ENCODE results near the gene OR10H3. TPM values are rescaled to one million over a fixed set of nuclear protein-coding genes. Genes with fewer than 3 reads are reported as not detected.

Gene OR10H3
- total RNA-seq, 1 experiment from 2014 or later, result not detected

GRCh38 chr19:15733895-15734294 is 3.9 kb upstream of the OR10H3 start:
- Mint-ChIP-seq H3K36me3 (ENCODE audit: insufficient read depth, unreplicated experiment) (no peaks in the 10 kb centered on the region), H3K4me1 (ENCODE audit: insufficient read depth, unreplicated experiment) (no peaks in the 10 kb centered on the region), H3K27me3 (ENCODE audit: insufficient read depth, unreplicated experiment) (no peaks in the 10 kb centered on the region), H3K27ac (ENCODE audit: low read depth, unreplicated experiment) (no peak overlapping the region), H3K9me3 (ENCODE audit: unreplicated experiment) (peaks cover 10% of the 10 kb centered on the region), H3K4me3 (ENCODE audit: unreplicated experiment) (no peak overlapping the region)
- POLR2A ChIA-PET, result no interaction called here
- no peak for DNase-seq (ENCODE audit: unreplicated experiment)
- intact Hi-C loops (cut with micrococcal nuclease), result no loop called here
- no TSS peak for BruUV-seq (replicated peaks)
- CTCF ChIA-PET, result interaction anchor here (0.6 kb wide), 1 partner anchor 147 kb away, joined by 3 read pairs; no protein-coding TSS in a partner anchor
- no peak for TF ChIP-seq CTCF (IDR thresholded peaks at IDR 0.05; ENCODE audit: unreplicated experiment)

- ChIA-PET CTCF (no interaction called here), POLR2A (no interaction called here)
- no peak for DNase-seq (ENCODE audit: unreplicated experiment)
- H3K36me3 Mint-ChIP-seq (ENCODE audit: insufficient read depth, unreplicated experiment), result no peaks in the 10 kb centered on the region
- peaks cover 23% of the 10 kb centered on the region for H3K9me3 Mint-ChIP-seq (ENCODE audit: unreplicated experiment)
- intact Hi-C loops (cut with micrococcal nuclease), result no loop called here
- H3K4me3 Mint-ChIP-seq (ENCODE audit: unreplicated experiment), result no peak overlapping the region
- BruUV-seq (replicated peaks), result no TSS peak
- no peaks in the 10 kb centered on the region for H3K4me1 Mint-ChIP-seq (ENCODE audit: insufficient read depth, unreplicated experiment)
- no peak overlapping the region for H3K27ac Mint-ChIP-seq (ENCODE audit: low read depth, unreplicated experiment)
- TF ChIP-seq CTCF (IDR thresholded peaks at IDR 0.05; ENCODE audit: unreplicated experiment), result no peak
- no peaks in the 10 kb centered on the region for H3K27me3 Mint-ChIP-seq (ENCODE audit: insufficient read depth, unreplicated experiment)
These were observed 3.0 kb downstream of the OR10H3 start for GRCh38 chr19:15740785-15741184.

- H3K27me3 Mint-ChIP-seq (ENCODE audit: insufficient read depth, unreplicated experiment), result no peaks in the 10 kb centered on the region
- ChIA-PET POLR2A (no interaction called here), CTCF (no interaction called here)
- no peak overlapping the region for H3K4me3 Mint-ChIP-seq (ENCODE audit: unreplicated experiment)
- TF ChIP-seq CTCF (IDR thresholded peaks at IDR 0.05; ENCODE audit: unreplicated experiment), result no peak
- H3K9me3 Mint-ChIP-seq (ENCODE audit: unreplicated experiment), result peaks cover 4% of the 10 kb centered on the region
- no peaks in the 10 kb centered on the region for H3K36me3 Mint-ChIP-seq (ENCODE audit: insufficient read depth, unreplicated experiment)
- DNase-seq (ENCODE audit: unreplicated experiment), result no peak
- no TSS peak for BruUV-seq (replicated peaks)
- H3K4me1 Mint-ChIP-seq (ENCODE audit: insufficient read depth, unreplicated experiment), result no peaks in the 10 kb centered on the region
- intact Hi-C loops (cut with micrococcal nuclease), result no loop called here
- no peak overlapping the region for H3K27ac Mint-ChIP-seq (ENCODE audit: low read depth, unreplicated experiment)
These were observed 10.5 kb downstream of the OR10H3 start for GRCh38 chr19:15748239-15748638.

- TF ChIP-seq CTCF (IDR thresholded peaks at IDR 0.05; ENCODE audit: unreplicated experiment), result no peak
- BruUV-seq (replicated peaks), result no TSS peak
- ChIA-PET POLR2A (no interaction called here), CTCF (interaction anchor here (0.6 kb wide), 1 partner anchor 136 kb away, joined by 3 read pairs; no protein-coding TSS in a partner anchor)
- intact Hi-C loops (cut with micrococcal nuclease), result no loop called here
- Mint-ChIP-seq H3K27ac (ENCODE audit: low read depth, unreplicated experiment) (no peak overlapping the region), H3K27me3 (ENCODE audit: insufficient read depth, unreplicated experiment) (peaks cover 13% of the 10 kb centered on the region), H3K4me1 (ENCODE audit: insufficient read depth, unreplicated experiment) (no peaks in the 10 kb centered on the region), H3K9me3 (ENCODE audit: unreplicated experiment) (peaks cover 12% of the 10 kb centered on the region), H3K36me3 (ENCODE audit: insufficient read depth, unreplicated experiment) (no peaks in the 10 kb centered on the region), H3K4me3 (ENCODE audit: unreplicated experiment) (no peak overlapping the region)
- DNase-seq (ENCODE audit: unreplicated experiment), result no peak
These were observed 20.6 kb downstream of the OR10H3 start for GRCh38 chr19:15758379-15758778.
